Suprapubic skin (tissue), 4 donors: Measurements from ENCODE around the gene ACAD10.

ENCODE experiments used
- POLR2A ChIP-seq, 2 donors: fragments of 450-650 bp; IDR thresholded peaks; one replicate each; pipeline ENCODE4 v1.6.1; 2017; ENCODE audit warnings: antibody characterized with exemption in 2 of 2, mild to moderate bottlenecking in 2 of 2, moderate library complexity in 2 of 2
- POLR2AphosphoS5 ChIP-seq, 3 donors: sonication (generic); formaldehyde crosslinking; IDR thresholded peaks; one replicate each; pipeline ENCODE4 v1.6.1; 2017; ENCODE audit warnings: antibody characterized with exemption in 3 of 3
- TF ChIP-seq, protein P1 (sequence below), 2 donors: fragments of 200-600 bp in 1 of 2; fragments of 450-650 bp in 1 of 2; sonication (generic) in 1 of 2; IDR thresholded peaks; one replicate each; pipeline ENCODE4 v1.5.1; 2016 to 2019; ENCODE audit warnings: antibody characterized with exemption in 2 of 2, mild to moderate bottlenecking in 1 of 2, moderate library complexity in 1 of 2

DNA sequence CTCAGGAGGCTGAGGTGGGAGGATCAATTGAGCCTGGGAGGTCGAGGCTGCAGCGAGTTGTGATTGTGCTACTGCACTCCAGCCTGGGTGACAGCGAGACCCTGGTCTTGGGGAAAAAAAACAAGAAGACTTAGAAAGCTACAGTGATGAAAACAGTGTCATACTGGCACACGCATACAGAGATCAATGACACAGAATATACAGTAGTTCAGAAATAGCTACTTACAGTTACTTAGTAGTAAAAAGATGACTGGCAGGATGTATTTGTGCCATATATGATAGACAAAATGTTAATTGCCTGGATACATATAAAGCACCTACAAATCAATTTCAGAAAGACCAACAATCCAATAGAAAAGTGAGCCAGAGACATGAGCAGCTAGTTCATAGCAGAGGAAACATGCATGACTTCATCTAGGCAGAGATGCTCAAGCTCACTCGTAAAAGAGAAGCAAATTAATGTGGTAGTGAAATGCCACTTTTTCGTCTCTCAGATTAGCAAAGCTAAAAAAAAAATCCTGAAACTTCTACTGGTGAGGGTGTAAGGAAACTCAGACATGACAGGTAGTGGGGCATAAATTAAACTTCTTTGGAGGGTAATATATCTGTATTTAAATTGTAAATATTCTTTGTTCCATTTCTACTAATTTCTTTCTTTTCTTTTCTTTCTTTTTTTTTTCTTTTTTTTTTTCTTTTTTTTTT, 78.4 kb downstream of the ACAD10 start:
- no peak for TF ChIP-seq POLR2AphosphoS5 (IDR thresholded peaks at IDR 0.05)
- TF ChIP-seq, protein P1, sequence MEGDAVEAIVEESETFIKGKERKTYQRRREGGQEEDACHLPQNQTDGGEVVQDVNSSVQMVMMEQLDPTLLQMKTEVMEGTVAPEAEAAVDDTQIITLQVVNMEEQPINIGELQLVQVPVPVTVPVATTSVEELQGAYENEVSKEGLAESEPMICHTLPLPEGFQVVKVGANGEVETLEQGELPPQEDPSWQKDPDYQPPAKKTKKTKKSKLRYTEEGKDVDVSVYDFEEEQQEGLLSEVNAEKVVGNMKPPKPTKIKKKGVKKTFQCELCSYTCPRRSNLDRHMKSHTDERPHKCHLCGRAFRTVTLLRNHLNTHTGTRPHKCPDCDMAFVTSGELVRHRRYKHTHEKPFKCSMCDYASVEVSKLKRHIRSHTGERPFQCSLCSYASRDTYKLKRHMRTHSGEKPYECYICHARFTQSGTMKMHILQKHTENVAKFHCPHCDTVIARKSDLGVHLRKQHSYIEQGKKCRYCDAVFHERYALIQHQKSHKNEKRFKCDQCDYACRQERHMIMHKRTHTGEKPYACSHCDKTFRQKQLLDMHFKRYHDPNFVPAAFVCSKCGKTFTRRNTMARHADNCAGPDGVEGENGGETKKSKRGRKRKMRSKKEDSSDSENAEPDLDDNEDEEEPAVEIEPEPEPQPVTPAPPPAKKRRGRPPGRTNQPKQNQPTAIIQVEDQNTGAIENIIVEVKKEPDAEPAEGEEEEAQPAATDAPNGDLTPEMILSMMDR (IDR thresholded peaks at IDR 0.05): no peak
- no peak for TF ChIP-seq POLR2A (IDR thresholded peaks at IDR 0.05)
